MM.1S (cell line): ENCODE results near the gene PTPRG.

Experiments used
- DNase-seq: peaks from one replicate; pipeline ENCODE4 v3.0.0-alpha.2; 2015
- H2AFZ ChIP-seq: fragments of 300-600 bp; sonication (generic); 2 replicates; pipeline ENCODE4 v1.6.0; 2016; ENCODE audit warnings: antibody characterized with exemption, low read length
- H3F3A ChIP-seq: fragments of 300-600 bp; sonication (generic); 2 replicates; pipeline ENCODE4 v1.6.1; 2016; ENCODE audit warnings: mild to moderate bottlenecking, antibody characterized with exemption, low read length, moderate library complexity, mixed read lengths; ENCODE audit not compliant: insufficient read depth
- H3K27ac ChIP-seq: fragments of 300-600 bp; sonication (generic); 2 replicates; pipeline ENCODE4 v1.5.1; 2016; ENCODE audit warnings: mild to moderate bottlenecking, low read length
- H3K27me3 ChIP-seq: fragments of 300-600 bp; sonication (generic); replicated peaks from 2 replicates; pipeline ENCODE4 v1.6.0; 2016; ENCODE audit warnings: low read length; ENCODE audit not compliant: insufficient read depth
- H3K36me3 ChIP-seq: fragments of 300-600 bp; sonication (generic); replicated peaks from 2 replicates; pipeline ENCODE4 v1.6.1; 2016; ENCODE audit warnings: mild to moderate bottlenecking, low read length, mixed read lengths; ENCODE audit not compliant: insufficient read depth
- H3K4me1 ChIP-seq: fragments of 300-600 bp; sonication (generic); 2 replicates; pipeline ENCODE4 v1.6.1; 2016; ENCODE audit warnings: low read length, mixed read lengths
- H3K4me2 ChIP-seq: fragments of 300-600 bp; sonication (generic); 2 replicates; pipeline ENCODE4 v1.6.0; 2016; ENCODE audit warnings: low read depth, low read length
- H3K4me3 ChIP-seq: fragments of 300-600 bp; sonication (generic); 2 replicates; pipeline ENCODE4 v1.5.1; 2016; ENCODE audit warnings: low read length, mixed read lengths
- H3K79me2 ChIP-seq: fragments of 300-600 bp; sonication (generic); 2 replicates; pipeline ENCODE4 v1.6.1; 2016; ENCODE audit warnings: mixed run types, low read length, mixed read lengths
- H3K9ac ChIP-seq: fragments of 300-600 bp; sonication (generic); 2 replicates; pipeline ENCODE4 v1.6.1; 2016; ENCODE audit warnings: low read length, mixed read lengths
- H3K9me2 ChIP-seq: fragments of 300-600 bp; sonication (generic); replicated peaks from 2 replicates; pipeline ENCODE4 v1.6.1; 2016; ENCODE audit warnings: mild to moderate bottlenecking, low read length, mixed read lengths; ENCODE audit not compliant: insufficient read depth
- H3K9me3 ChIP-seq: fragments of 300-600 bp; sonication (generic); replicated peaks from 2 replicates; pipeline ENCODE4 v1.6.1; 2016; ENCODE audit warnings: mild to moderate bottlenecking, low read length, mixed read lengths; ENCODE audit not compliant: insufficient read depth
- H4K20me1 ChIP-seq: fragments of 300-600 bp; sonication (generic); 2 replicates; pipeline ENCODE4 v1.6.1; 2016; ENCODE audit warnings: mild to moderate bottlenecking, low read length, moderate library complexity, mixed read lengths; ENCODE audit not compliant: insufficient read depth
- CTCF ChIP-seq: fragments of 300-600 bp; sonication (generic); IDR thresholded peaks from 2 replicates; pipeline ENCODE4 v1.5.1; 2016; ENCODE audit warnings: antibody characterized with exemption, low read length, mixed read lengths
- EZH2 ChIP-seq: fragments of 300-600 bp; sonication (generic); optimal IDR thresholded peaks from 2 replicates; pipeline ENCODE3; 2017; ENCODE audit warnings: low read depth, mild to moderate bottlenecking, antibody characterized with exemption, low read length, mixed read lengths
- EZH2phosphoT487 ChIP-seq: fragments of 300-600 bp; sonication (generic); IDR thresholded peaks from 2 replicates; pipeline ENCODE4 v1.6.1; 2018; ENCODE audit warnings: antibody characterized with exemption, low read length

The PTPRG gene

GRCh38 chr3:61981060-61981459, 419.7 kb downstream of the PTPRG start:
- DNase-seq: no peak
- Histone ChIP-seq H4K20me1 (no peaks in the 10 kb centered on the region), H3K9me3 (no peaks in the 10 kb centered on the region), H3K4me1 (no peaks in the 10 kb centered on the region), H3K9ac (no peak overlapping the region), H2AFZ (no peak overlapping the region), H3K4me2 (no peak overlapping the region), H3K36me3 (no peaks in the 10 kb centered on the region), H3F3A (no peaks in the 10 kb centered on the region), H3K79me2 (0 out of 2 replicates have a peak, but pooled peaks cover 5% of the 10 kb centered on the region), H3K27me3 (no peaks in the 10 kb centered on the region), H3K9me2 (no peaks in the 10 kb centered on the region), H3K4me3 (no peak overlapping the region), H3K27ac (no peak overlapping the region)
- TF ChIP-seq EZH2phosphoT487: no peak
- TF ChIP-seq CTCF: no peak
- TF ChIP-seq EZH2: no peak

- Histone ChIP-seq H3K27ac (no peak overlapping the region), H4K20me1 (no peaks in the 10 kb centered on the region), H3K36me3 (no peaks in the 10 kb centered on the region), H2AFZ (no peak overlapping the region), H3K4me1 (no peaks in the 10 kb centered on the region), H3K79me2 (no peaks in the 10 kb centered on the region), H3K9ac (no peak overlapping the region), H3K4me3 (no peak overlapping the region), H3K9me3 (no peaks in the 10 kb centered on the region), H3K27me3 (no peaks in the 10 kb centered on the region), H3K4me2 (no peak overlapping the region), H3F3A (no peaks in the 10 kb centered on the region), H3K9me2 (no peaks in the 10 kb centered on the region)
- DNase-seq: no peak
- TF ChIP-seq EZH2phosphoT487 (no peak), CTCF (no peak), EZH2 (no peak)
These were observed 422.1 kb downstream of the PTPRG start for GRCh38 chr3:61983479-61983878.

GRCh38 chr3:61985020-61985419, 423.6 kb downstream of the PTPRG start:
- Histone ChIP-seq H2AFZ (no peak overlapping the region), H3F3A (no peaks in the 10 kb centered on the region), H3K4me1 (no peaks in the 10 kb centered on the region), H3K79me2 (no peaks in the 10 kb centered on the region), H3K4me3 (no peak overlapping the region), H3K4me2 (no peak overlapping the region), H3K36me3 (no peaks in the 10 kb centered on the region), H4K20me1 (no peaks in the 10 kb centered on the region), H3K9ac (no peak overlapping the region), H3K27me3 (no peaks in the 10 kb centered on the region), H3K9me3 (no peaks in the 10 kb centered on the region), H3K9me2 (no peaks in the 10 kb centered on the region), H3K27ac (no peak overlapping the region)
- TF ChIP-seq EZH2phosphoT487 (no peak), EZH2 (no peak), CTCF (no peak)
- DNase-seq: no peak
